H9 (cell line): ENCODE results near the gene SH3RF3. TPM values are rescaled to one million over a fixed set of nuclear protein-coding genes. Genes with fewer than 3 reads are reported as not detected.

Experiments used
- DNase-seq: peaks from one replicate; pipeline ENCODE4 v3.0.0-alpha.2; 2017
- H2AFZ ChIP-seq: one replicate; pipeline ENCODE4 v1.6.1; 2013; ENCODE audit warnings: mild to moderate bottlenecking, low read length, control low read depth, moderate library complexity
- H2AK5ac ChIP-seq: 2 replicates; pipeline ENCODE4 v1.6.1; 2013; ENCODE audit warnings: low read length, control low read depth, mixed read lengths; ENCODE audit not compliant: insufficient read length
- H2BK120ac ChIP-seq: one replicate; pipeline ENCODE4 v1.6.1; 2013; ENCODE audit warnings: low read depth, mild to moderate bottlenecking, low read length, control low read depth, inconsistent platforms; ENCODE audit not compliant: poor library complexity, severe bottlenecking
- H2BK12ac ChIP-seq: 2 replicates; pipeline ENCODE4 v1.6.1; 2013; ENCODE audit warnings: low read length, control low read depth, mixed read lengths, low read depth; ENCODE audit not compliant: insufficient read length
- H2BK15ac ChIP-seq: 2 replicates; pipeline ENCODE4 v1.6.1; 2013; ENCODE audit warnings: low read depth, low read length, control low read depth
- H2BK20ac ChIP-seq: one replicate; pipeline ENCODE4 v1.6.1; 2013; ENCODE audit warnings: low read depth, mild to moderate bottlenecking, low read length, control low read depth, inconsistent platforms; ENCODE audit not compliant: poor library complexity, severe bottlenecking
- H2BK5ac ChIP-seq: 2 replicates; pipeline ENCODE4 v1.6.1; 2013; ENCODE audit warnings: low read length, control low read depth, mixed read lengths; ENCODE audit not compliant: insufficient read length
- H3K14ac ChIP-seq: 2 replicates; pipeline ENCODE4 v1.6.1; 2013; ENCODE audit warnings: low read length, control low read depth; ENCODE audit not compliant: insufficient read depth
- H3K18ac ChIP-seq: 2 replicates; pipeline ENCODE4 v1.6.1; 2013; ENCODE audit warnings: low read depth, mild to moderate bottlenecking, mixed read lengths, low read length, control low read depth; ENCODE audit not compliant: insufficient read length
- H3K23ac ChIP-seq: 2 replicates; pipeline ENCODE4 v1.6.1; 2013; ENCODE audit warnings: low read length, control low read depth, mixed read lengths, low read depth; ENCODE audit not compliant: insufficient read length
- H3K23me2 ChIP-seq: 2 replicates; pipeline ENCODE4 v1.6.1; 2013; ENCODE audit warnings: low read depth, mild to moderate bottlenecking, mixed read lengths, low read length, control low read depth; ENCODE audit not compliant: insufficient read length, poor library complexity, severe bottlenecking
- H3K27ac ChIP-seq: 2 replicates; pipeline ENCODE4 v1.5.1; 2013; ENCODE audit warnings: low read length, control low read depth, mixed read lengths, low read depth; ENCODE audit not compliant: insufficient read length
- H3K27me3 ChIP-seq: 2 replicates; pipeline ENCODE4 v1.6.1; 2013; ENCODE audit warnings: low read length, control low read depth, inconsistent platforms; ENCODE audit not compliant: insufficient read depth
- H3K4ac ChIP-seq: 2 replicates; pipeline ENCODE4 v1.6.1; 2013; ENCODE audit warnings: low read depth, mild to moderate bottlenecking, control low read depth, inconsistent platforms, low read length, moderate library complexity
- H3K4me1 ChIP-seq: 2 replicates; pipeline ENCODE4 v1.6.1; 2013; ENCODE audit warnings: low read length, control low read depth, inconsistent platforms; ENCODE audit not compliant: insufficient read depth
- H3K4me2 ChIP-seq: 2 replicates; pipeline ENCODE4 v1.6.1; 2013; ENCODE audit warnings: low read length, control low read depth, mixed read lengths; ENCODE audit not compliant: insufficient read length, insufficient read depth
- H3K56ac ChIP-seq: 2 replicates; pipeline ENCODE4 v1.6.1; 2013; ENCODE audit warnings: low read depth, mild to moderate bottlenecking, mixed read lengths, low read length, control low read depth; ENCODE audit not compliant: insufficient read length
- H3K79me1 ChIP-seq: 2 replicates; pipeline ENCODE4 v1.6.1; 2013; ENCODE audit warnings: low read depth, mild to moderate bottlenecking, moderate library complexity, low read length, control low read depth, inconsistent platforms; ENCODE audit not compliant: insufficient read depth, poor library complexity, severe bottlenecking
- H3K79me2 ChIP-seq: 2 replicates; pipeline ENCODE4 v1.6.1; 2013; ENCODE audit warnings: low read length, control low read depth, inconsistent platforms; ENCODE audit not compliant: insufficient read depth
- H3K9ac ChIP-seq: 2 replicates; pipeline ENCODE4 v1.6.1; 2013; ENCODE audit warnings: low read length, control low read depth, mixed read lengths; ENCODE audit not compliant: insufficient read length; ENCODE audit errors: extremely low read depth
- H3K9me3 ChIP-seq: one replicate; pipeline ENCODE4 v1.6.1; 2013; ENCODE audit warnings: low read depth, low read length, inconsistent platforms; ENCODE audit not compliant: control insufficient read depth
- H3T11ph ChIP-seq: one replicate; pipeline ENCODE4 v1.6.1; 2013; ENCODE audit warnings: mild to moderate bottlenecking, low read length, control low read depth, inconsistent platforms
- H4K20me1 ChIP-seq: one replicate; pipeline ENCODE4 v1.6.1; 2013; ENCODE audit not compliant: control insufficient read depth, insufficient read length, insufficient read depth
- H4K5ac ChIP-seq: 2 replicates; pipeline ENCODE4 v1.6.1; 2013; ENCODE audit warnings: low read depth, mild to moderate bottlenecking, mixed read lengths, low read length, control low read depth; ENCODE audit not compliant: insufficient read length
- H4K8ac ChIP-seq: replicated peaks from 2 replicates; pipeline ENCODE4 v1.6.1; 2013; ENCODE audit warnings: low read length, control low read depth, mixed read lengths, low read depth; ENCODE audit not compliant: insufficient read length
- H4K91ac ChIP-seq: 2 replicates; pipeline ENCODE4 v1.6.1; 2013; ENCODE audit warnings: low read depth, mild to moderate bottlenecking, moderate library complexity, mixed read lengths, low read length, control low read depth; ENCODE audit not compliant: insufficient read length
- H3K27ac Mint-ChIP-seq, 3 experiments: 2 replicates in 2 of 3; 3 replicates in 1 of 3; pipeline ENCODE4 v1.8.0; 2020 to 2021; ENCODE audit warnings: mixed read lengths in 3 of 3, mild to moderate bottlenecking in 1 of 3, moderate library complexity in 1 of 3
- H3K27me3 Mint-ChIP-seq: 2 replicates; pipeline ENCODE4 v1.8.0; 2021; ENCODE audit warnings: low read depth, mild to moderate bottlenecking, moderate library complexity, mixed read lengths
- H3K36me3 Mint-ChIP-seq, 3 experiments: 2 replicates in 2 of 3; 3 replicates in 1 of 3; pipeline ENCODE4 v1.8.0; 2020 to 2021; ENCODE audit warnings: low read depth in 3 of 3, mixed read lengths in 3 of 3; ENCODE audit not compliant: insufficient read depth in 1 of 3
- H3K4me1 Mint-ChIP-seq, 2 experiments: 2 replicates each; pipeline ENCODE4 v1.8.0; 2020; ENCODE audit warnings: mixed read lengths in 2 of 2
- H3K4me3 Mint-ChIP-seq, 2 experiments: 2 replicates in 1 of 2; 3 replicates in 1 of 2; pipeline ENCODE4 v1.8.0; 2020 to 2021; ENCODE audit warnings: mild to moderate bottlenecking in 2 of 2, mixed read lengths in 2 of 2, moderate library complexity in 1 of 2
- H3K9me3 Mint-ChIP-seq, 2 experiments: 2 replicates in 1 of 2; 3 replicates in 1 of 2; pipeline ENCODE4 v1.8.0; 2020; ENCODE audit warnings: mild to moderate bottlenecking in 2 of 2, mixed read lengths in 2 of 2, moderate library complexity in 1 of 2
- WGBS: extraction: QIAGEN DNeasy Blood & Tissue Kit; methylation state at CpG from one replicate; pipeline ENCODE4 v1.1.7; 2013; ENCODE audit warnings: missing lambda C conversion rate, low lambda C conversion rate, mixed read lengths; ENCODE audit not compliant: insufficient read length; ENCODE audit errors: extremely low coverage; 5-methylcytosine and 5-hydroxymethylcytosine counted together
- total RNA-seq: library from RNA; stranded (reverse); gene quantifications from 2 replicates; pipeline ENCODE4 v1.2.1, GENCODE V29; 2021
- TF ChIP-seq, protein P1 (sequence below): fragments of 200-600 bp; sonication (generic); conservative IDR thresholded peaks from 3 replicates; pipeline ENCODE4 v1.8.0; 2021; ENCODE audit warnings: antibody characterized with exemption, mild to moderate bottlenecking

Gene SH3RF3
- total RNA-seq, 1 experiment from 2014 or later = 0.46 TPM

DNA sequence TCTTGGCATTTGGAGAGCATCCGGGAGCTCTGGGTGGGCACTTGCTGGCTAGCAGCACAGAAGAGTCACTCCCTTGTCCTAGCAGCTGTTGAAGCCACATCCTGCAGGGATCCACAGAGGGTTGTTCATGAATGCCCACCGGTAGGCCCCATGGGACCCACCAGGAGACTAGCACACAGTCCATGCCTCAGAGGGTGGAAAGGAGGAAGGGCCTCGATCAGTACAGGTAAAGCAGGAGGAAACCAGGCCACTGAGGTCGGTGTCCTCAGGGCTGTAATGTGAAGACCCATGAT, 279.0 kb downstream of the SH3RF3 start:
- peaks cover 17 to 19% of the 10 kb centered on the region in 2 experiments for H3K4me1 Mint-ChIP-seq
- H4K5ac ChIP-seq = no peak overlapping the region
- H3K23me2 ChIP-seq = no peaks in the 10 kb centered on the region
- no peak overlapping the region for H2BK120ac ChIP-seq
- H3K4ac ChIP-seq = no peak overlapping the region
- no peak overlapping the region for H3K27ac ChIP-seq
- peaks cover 5% of the 10 kb centered on the region; the same call in 1 of the 2 replicates for H3K27me3 Mint-ChIP-seq
- no peaks in the 10 kb centered on the region for H4K20me1 ChIP-seq
- no peak overlapping the region for H2AFZ ChIP-seq
- H3K23ac ChIP-seq = no peak overlapping the region
- H2AK5ac ChIP-seq = no peak overlapping the region
- H3K4me1 ChIP-seq = no peaks in the 10 kb centered on the region; the same call in 1 of the 2 replicates
- no peak overlapping the region for H4K91ac ChIP-seq
- no peak overlapping the region for H2BK5ac ChIP-seq
- no peak overlapping the region for H2BK20ac ChIP-seq
- no CpG with 5 or more reads among the region's 4 CpGs for WGBS
- H3K9ac ChIP-seq = no peak overlapping the region
- no peak for DNase-seq
- no peak overlapping the region for H4K8ac ChIP-seq
- no peak overlapping the region for H3K4me2 ChIP-seq
- no peak overlapping the region for H3K4me3 Mint-ChIP-seq
- no peak overlapping the region for H3T11ph ChIP-seq
- TF ChIP-seq, protein P1, sequence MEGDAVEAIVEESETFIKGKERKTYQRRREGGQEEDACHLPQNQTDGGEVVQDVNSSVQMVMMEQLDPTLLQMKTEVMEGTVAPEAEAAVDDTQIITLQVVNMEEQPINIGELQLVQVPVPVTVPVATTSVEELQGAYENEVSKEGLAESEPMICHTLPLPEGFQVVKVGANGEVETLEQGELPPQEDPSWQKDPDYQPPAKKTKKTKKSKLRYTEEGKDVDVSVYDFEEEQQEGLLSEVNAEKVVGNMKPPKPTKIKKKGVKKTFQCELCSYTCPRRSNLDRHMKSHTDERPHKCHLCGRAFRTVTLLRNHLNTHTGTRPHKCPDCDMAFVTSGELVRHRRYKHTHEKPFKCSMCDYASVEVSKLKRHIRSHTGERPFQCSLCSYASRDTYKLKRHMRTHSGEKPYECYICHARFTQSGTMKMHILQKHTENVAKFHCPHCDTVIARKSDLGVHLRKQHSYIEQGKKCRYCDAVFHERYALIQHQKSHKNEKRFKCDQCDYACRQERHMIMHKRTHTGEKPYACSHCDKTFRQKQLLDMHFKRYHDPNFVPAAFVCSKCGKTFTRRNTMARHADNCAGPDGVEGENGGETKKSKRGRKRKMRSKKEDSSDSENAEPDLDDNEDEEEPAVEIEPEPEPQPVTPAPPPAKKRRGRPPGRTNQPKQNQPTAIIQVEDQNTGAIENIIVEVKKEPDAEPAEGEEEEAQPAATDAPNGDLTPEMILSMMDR = no peak
- H3K56ac ChIP-seq = no peak overlapping the region
- no peaks in the 10 kb centered on the region for H3K79me1 ChIP-seq
- no peaks in the 10 kb centered on the region for H3K36me3 Mint-ChIP-seq
- H3K27me3 ChIP-seq = no peaks in the 10 kb centered on the region
- H3K9me3 Mint-ChIP-seq = no peaks in the 10 kb centered on the region
- H3K18ac ChIP-seq = no peak overlapping the region
- peak overlapping the region in 1 of 3 experiments; percentile 50; a peak in 1 of 7 replicates for H3K27ac Mint-ChIP-seq
- H3K79me2 ChIP-seq = no peaks in the 10 kb centered on the region
- no peak overlapping the region for H2BK12ac ChIP-seq
- H3K9me3 ChIP-seq = no peaks in the 10 kb centered on the region
- no peak overlapping the region for H3K14ac ChIP-seq
- H2BK15ac ChIP-seq = no peak overlapping the region
